GM18870 (cell line): ENCODE measurements around the gene BAZ2A.
"Not testable (repeated sequence)": the region's sequence is repeated elsewhere in the genome, so short reads cannot be mapped to it uniquely, and the experiment has no call there.

Experiments used
- ATAC-seq: cut with Tn5 transposase; IDR thresholded peaks from one replicate; pipeline ENCODE4 v1.9.1; 2021; ENCODE audit warnings: moderate library complexity; ENCODE audit not compliant: unreplicated experiment

The BAZ2A gene

GRCh38 chr12:56630180-56630632, at the start of gene BAZ2A:
Gene BAZ2A, minus strand, starts transcription at chr12:56630326. Its CDS starts 12,796 bp downstream, at chr12:56617530.
- no peak for ATAC-seq

- ATAC-seq = no peak
Observed at GRCh38 chr12:56678852-56679251, 48.7 kb upstream of the BAZ2A start.

DNA sequence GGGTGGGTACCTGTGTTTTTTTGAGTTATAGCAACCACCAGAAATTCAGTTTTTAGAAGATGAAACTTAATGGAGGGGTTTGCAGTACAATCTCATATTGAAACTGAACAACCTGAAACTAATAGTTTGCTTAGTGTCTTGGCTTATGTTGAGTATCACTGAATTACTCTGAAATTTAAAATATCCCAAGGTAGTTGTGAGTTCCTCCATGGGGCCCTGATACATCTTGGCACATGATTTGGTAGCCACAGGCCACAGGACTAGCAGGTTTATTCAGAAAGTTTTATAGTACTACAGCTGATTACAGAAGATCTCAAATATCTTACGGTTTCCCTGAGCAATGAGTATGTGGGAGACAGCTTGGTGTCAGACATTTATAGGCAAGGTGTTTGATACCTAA, 47.6 kb upstream of the BAZ2A start:
- ATAC-seq = peak; percentile 64

- no peak for ATAC-seq
Observed at GRCh38 chr12:56676851-56677580, 46.9 kb upstream of the BAZ2A start.

GRCh38 chr12:56671608-56672007, 41.5 kb upstream of the BAZ2A start:
- ATAC-seq = no peak

- no peak for ATAC-seq
Observed at GRCh38 chr12:56670836-56671235, 40.7 kb upstream of the BAZ2A start.

- ATAC-seq = no peak
Observed at GRCh38 chr12:56668197-56668457, 38.0 kb upstream of the BAZ2A start.

- no peak for ATAC-seq
Observed at GRCh38 chr12:56661979-56662638, 32.0 kb upstream of the BAZ2A start.

- ATAC-seq = no peak
Observed at GRCh38 chr12:56661560-56661959, 31.4 kb upstream of the BAZ2A start.

DNA sequence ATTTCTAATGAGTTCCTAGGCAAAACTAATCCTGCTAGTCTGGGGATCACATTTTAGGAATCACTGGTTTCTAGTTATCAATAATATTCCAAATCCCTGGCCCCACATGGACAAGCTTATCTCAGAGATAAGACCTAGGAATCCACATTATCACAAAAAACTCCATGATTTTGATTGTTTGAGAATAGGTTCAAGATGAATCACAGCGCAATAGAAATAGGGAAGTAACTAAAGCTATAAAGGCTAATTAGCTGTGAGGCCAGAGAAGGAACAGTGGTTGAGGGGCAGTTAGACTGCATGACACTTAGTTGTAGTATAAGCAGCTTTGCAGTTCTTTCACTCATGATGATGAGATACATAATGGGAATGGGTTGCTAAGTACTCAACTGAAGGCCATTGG, 28.8 kb upstream of the BAZ2A start:
- ATAC-seq = no peak

GRCh38 chr12:56657416-56658379, 27.6 kb upstream of the BAZ2A start:
- ATAC-seq = no peak

GRCh38 chr12:56653781-56654180, 23.7 kb upstream of the BAZ2A start:
- not testable (repeated sequence) for ATAC-seq

DNA sequence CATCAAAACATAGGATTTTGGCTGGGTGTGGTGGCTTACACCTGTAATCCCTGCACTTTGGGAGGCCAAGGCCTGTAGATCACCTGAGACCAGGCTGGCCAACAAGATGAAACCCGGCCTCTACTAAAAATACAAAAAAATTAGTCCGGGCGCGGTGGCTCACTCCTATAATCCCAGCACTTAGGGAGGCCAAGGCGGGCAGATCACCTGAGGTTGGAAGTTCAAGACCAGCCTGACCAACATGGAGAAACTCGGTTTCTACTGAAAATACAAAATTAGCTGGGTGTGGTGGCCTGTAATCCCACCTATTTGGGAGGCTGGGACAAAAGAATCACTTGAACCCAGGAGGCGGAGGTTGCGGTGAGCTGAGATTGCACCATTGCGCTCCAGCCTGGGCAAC, 17.9 kb upstream of the BAZ2A start:
- not testable (repeated sequence) for ATAC-seq

GRCh38 chr12:56645717-56646446, 15.8 kb upstream of the BAZ2A start, which contains the start of gene ATP5F1B:
Gene ATP5F1B, minus strand, starts transcription at chr12:56645984. Its CDS starts 21 bp downstream, at chr12:56645963.
- peak; percentile 100 for ATAC-seq

DNA sequence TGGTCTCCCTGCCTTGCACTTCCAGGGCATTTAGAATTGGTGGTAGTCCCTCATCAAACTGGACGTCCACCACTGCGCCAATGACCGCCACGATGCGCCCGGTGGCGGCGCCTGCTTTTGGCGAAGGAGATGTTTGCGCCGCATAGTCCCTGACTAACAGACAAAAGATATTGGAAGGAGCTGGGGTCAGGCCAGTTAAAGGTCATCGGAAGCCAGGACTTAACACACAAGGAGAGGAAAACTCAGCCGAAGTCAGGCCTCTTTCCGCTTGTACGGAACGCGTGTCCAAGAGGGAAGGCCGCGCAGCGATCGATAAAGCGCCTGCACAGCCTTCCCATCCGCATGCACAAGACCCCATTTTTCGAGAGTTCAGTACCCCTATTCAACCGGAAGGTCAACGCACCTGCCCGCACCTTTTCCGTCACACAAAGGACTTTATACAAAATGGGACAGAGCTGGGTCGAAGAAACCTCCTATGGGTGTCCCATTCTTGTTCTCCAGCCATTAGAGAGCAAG, 15.1 kb upstream of the BAZ2A start:
- no peak for ATAC-seq

DNA sequence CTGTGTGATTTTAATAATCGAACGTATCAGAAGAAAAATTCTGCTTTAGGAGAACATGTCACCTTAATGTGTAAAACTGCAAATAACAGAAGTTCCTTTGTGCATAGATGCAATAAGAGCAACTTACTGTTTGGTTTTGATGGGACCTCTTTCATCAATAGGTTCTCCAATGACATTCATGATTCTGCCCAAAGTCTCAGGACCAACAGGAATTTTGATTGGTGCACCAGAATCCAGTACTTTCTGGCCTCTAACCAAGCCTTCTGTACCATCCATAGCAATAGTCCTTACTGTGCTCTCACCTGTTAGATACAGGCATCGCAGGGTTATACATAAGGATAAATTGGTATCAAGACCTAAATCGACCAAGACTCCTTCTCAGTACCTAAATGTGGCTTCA, 14.5 kb upstream of the BAZ2A start:
- ATAC-seq = no peak

DNA sequence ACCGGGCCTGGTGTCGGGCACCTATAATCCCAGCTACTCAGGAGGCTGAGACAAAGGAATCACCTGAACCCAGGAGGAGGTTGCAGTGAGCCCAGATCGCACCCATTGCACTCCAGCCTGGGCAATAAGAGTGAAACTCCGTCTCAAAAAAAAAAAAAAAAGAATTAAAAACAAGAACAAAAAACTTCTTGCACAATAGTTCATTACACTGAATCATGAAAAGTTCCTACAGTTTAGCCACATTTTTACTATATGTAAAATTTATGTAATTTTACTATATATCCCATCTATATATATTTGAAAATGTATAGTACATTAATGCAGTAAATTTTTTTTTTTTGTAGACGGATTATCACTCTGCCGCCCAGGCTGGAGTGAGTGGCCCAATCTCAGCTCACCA, 11.1 kb upstream of the BAZ2A start:
- ATAC-seq = no peak

DNA sequence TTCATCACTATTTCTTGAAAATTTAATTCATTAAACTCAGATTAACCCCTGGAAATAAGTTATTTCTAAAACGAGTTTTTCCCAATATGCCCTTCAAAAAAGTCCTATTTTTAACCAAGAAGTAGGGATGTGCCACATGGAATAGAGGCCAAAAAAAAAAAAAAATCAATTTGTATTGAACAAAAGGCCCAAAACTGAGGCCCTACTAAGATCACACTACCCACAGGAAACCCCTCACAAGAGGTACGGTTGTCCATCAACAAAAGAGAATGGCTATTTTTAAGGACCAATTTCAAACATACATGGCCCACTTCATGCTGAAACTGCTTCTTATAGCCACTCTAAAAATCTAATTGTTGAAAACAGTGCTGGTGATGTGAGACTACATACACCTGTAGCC, 7.5 kb upstream of the BAZ2A start:
- no peak for ATAC-seq

DNA sequence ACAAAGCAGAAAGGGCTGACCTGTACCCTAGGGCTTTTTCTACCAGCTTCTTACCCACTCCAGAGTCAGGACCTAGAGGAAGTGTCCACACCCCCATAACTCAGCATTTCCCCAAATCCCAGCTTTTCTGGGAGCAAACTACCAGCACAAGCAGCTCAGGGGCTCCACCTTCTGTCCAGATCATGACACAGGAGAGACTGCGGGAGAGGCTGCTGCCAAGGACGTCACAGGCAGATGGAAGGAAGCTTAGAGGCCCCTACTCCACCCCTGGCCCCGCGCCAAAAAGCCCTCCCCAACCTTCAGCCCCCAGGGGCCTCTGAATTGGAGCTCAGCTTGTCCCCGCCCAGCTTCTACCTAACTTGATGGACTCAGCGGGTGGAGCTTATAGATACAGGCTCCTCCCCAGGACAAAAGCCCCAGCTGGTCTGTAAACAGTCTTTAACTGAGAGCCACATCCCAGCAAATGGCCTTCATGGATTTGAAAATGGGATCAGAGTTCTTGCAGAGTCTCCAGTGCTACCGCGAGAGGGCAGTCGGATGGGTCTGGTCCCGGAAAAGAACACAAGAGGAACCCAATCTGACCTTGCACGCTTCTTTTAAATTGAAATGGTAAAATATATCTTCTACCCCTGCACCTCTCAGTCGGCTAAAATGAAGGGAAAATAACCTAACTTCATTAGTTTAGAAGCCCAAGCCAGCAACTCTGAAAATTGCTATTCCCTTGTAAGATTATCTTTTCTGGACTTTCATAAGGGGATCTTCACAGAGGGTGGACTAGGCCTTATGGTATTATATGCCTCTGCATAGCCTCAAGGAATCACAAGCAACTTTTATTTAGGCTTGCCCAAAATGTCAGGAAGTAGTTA, 6.8 kb upstream of the BAZ2A start:
- peak; percentile 45 for ATAC-seq
